Measurements from ENCODE around the gene KPTN.

The KPTN gene

DNA sequence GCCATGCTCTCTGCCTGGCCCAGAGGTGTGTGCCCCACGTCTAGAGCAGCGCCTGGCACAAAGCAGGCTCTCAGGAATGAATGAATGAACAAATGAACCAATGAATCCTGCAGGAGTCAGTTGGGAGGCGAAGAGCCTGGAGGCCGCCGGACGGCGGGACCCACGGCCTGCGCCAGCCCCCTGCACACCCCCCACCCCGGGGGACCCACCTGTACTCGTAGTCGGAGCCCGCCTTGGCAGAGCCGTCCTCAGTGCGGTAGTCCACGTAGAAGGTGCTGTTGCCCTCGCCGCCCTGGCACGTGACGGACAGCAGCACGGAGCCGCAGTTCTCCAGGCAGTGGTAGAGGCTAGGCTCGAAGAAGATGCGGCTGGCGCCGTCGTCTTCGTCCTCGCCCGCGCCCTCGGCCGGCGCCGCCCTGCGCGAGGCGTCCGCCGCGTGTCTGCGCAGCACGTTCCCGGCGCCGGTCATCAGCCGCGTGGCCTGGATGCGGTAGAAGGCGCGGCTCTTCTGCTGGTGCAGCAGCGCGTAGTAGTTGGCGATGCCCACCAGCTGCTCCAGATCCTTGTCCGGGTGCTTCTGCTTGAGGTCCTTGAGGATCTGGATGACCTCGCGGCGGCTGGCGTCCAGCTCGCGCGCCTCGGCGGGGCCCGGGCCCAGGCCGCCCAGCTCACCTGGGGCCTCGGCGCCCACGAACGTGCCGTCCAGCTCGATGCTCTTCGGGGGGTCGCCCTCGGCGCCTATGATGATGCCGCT is 27.1 kb downstream of the KPTN start:
- Mint-ChIP-seq H3K9me3 (peaks cover 18% of the 10 kb centered on the region), H3K36me3 (ENCODE audit: low read depth) (no peaks in the 10 kb centered on the region)

DNA sequence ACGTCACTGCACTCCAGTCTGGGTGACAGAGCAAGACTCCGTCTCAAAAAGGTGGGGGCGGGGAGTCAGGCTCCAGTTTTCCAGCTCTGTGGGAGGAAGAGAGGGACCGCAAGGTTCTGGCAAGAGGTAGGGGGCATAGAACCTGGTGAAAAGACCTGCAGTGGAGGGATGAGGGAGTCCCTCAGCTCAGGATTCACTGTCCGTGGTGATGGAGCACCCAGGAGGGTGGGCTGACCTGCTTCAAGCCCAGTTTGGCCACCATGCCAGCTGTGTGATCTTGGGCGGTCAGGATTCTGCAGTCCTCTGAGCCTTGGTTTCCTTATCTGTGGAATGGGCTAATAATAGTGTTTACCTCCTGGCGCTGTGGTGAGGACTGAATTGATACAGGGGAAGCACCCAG is 33.5 kb downstream of the KPTN start:
- Mint-ChIP-seq H3K27ac (no peak overlapping the region), H3K4me1 (peaks cover 12% of the 10 kb centered on the region), H3K36me3 (ENCODE audit: low read depth) (no peaks in the 10 kb centered on the region), H3K9me3 (peaks cover 19% of the 10 kb centered on the region), H3K4me3 (no peak overlapping the region), H3K27me3 (ENCODE audit: low read depth) (peaks cover 83% of the 10 kb centered on the region)
- TF ChIP-seq CTCF (IDR thresholded peaks at IDR 0.05; ENCODE audit: unreplicated experiment in 3 of 3) = no peak

More for the DNA sequence above, 27.1 kb downstream of the KPTN start:
- Mint-ChIP-seq H3K4me3 (no peak overlapping the region), H3K4me1 (no peaks in the 10 kb centered on the region), H3K27me3 (ENCODE audit: low read depth) (peaks cover 42% of the 10 kb centered on the region), H3K27ac (no peak overlapping the region)
- TF ChIP-seq CTCF (IDR thresholded peaks at IDR 0.05; ENCODE audit: unreplicated experiment in 3 of 3) = no peak

GRCh38 chr19:47448360-47448727 is 35.7 kb downstream of the KPTN start:
- no peak for TF ChIP-seq CTCF (IDR thresholded peaks at IDR 0.05; ENCODE audit: unreplicated experiment in 3 of 3)
- Mint-ChIP-seq H3K9me3 (peaks cover 6% of the 10 kb centered on the region), H3K27ac (no peak overlapping the region), H3K4me1 (peaks cover 15% of the 10 kb centered on the region), H3K27me3 (ENCODE audit: low read depth) (peaks cover 89% of the 10 kb centered on the region), H3K36me3 (ENCODE audit: low read depth) (no peaks in the 10 kb centered on the region), H3K4me3 (no peak overlapping the region)

DNA sequence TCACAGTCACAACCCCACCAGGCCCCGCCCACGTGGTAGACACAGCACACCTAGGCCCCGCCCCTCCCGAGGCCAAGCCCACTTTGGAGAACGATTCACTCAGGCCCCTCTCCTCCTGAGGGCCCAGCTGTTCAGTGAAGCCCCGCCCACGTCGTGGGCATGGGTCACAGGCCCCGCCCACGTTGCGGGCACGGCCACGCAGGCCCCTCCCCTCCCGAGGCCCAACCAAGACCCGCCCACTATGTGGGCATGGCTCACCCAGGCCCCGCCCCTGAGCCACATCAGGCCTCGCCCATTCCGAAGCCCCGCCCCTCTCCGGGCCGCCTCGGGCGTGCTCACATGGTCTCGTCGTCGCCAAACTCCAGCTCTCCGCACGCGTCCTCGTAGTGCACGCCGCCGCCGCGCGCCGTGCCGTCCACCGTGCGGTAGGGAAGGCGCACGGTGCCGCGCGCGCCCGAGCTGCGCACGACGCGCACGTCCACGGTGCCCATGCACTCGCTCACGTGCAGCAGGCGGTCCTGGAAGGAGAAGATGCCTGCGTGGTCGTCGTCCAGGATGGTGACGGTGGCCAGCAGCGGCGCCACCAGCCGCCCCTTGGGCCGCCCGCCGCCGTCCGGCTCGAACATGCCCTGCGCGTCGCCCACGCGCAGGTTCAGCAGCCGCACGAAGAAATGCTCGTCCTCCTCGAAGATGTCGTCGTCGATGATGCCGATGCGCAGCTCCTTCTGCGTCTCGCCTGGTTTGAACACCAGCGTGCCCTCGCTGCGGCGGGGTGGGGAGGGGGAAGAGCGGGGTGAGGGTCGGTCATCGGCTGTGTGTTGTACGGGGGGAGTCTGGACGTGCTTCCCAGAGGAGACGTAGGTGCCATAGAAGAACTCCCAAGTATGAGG is 36.3 kb downstream of the KPTN start:
- Mint-ChIP-seq H3K27me3 (ENCODE audit: low read depth) (peaks cover 95% of the 10 kb centered on the region), H3K36me3 (ENCODE audit: low read depth) (no peaks in the 10 kb centered on the region), H3K4me3 (peak overlapping the region in 2 of 3 experiments; percentile 37 to 49), H3K4me1 (peaks cover 15% of the 10 kb centered on the region), H3K9me3 (peaks cover 6% of the 10 kb centered on the region), H3K27ac (no peak overlapping the region)
- TF ChIP-seq CTCF (IDR thresholded peaks at IDR 0.05; ENCODE audit: unreplicated experiment in 3 of 3) = no peak

DNA sequence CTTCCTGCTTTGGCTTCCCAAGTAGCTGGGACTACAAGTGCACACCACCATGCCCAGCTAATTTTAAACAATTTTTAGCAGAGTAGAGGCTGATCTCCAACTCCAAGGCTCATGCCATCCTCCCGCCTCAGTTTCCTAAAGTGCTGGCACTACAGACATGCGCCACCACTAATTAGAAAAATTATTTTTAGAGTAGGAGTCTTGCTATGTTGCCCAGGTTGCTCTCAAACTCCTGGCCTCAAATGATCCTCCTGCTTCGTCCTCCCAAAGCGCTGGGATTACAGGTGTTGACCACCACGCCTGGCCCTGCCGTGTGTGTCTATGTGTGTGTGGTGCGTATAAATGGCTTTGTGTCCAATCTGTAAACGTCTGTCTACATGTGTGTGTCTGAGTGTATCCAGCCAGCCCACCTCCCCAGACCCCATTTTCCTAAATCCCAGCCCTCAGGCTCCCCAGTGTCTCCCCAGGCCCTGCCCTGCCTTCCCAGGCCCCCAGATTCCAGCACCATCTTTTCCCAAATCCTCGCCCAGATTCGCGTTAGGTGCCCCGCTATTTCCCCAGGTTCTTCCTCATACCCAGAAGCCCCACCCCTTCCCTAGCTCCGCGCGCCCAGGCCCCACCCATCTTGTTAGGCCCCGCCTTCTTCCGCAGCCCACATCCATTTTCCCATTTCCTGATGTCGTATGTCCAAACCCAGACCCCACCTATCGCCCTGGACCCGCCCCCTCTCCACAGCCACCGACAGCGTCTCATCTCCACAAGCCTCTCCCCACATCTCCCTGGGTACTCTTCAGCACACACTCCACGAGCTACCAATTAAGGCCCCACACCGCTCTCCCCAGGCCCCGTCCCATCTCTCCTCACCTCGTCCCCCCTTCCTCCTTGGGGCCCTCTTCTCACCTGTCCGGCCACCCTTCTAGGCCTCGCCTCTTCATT is 37.2 kb downstream of the KPTN start:
- Mint-ChIP-seq H3K36me3 (ENCODE audit: low read depth) (no peaks in the 10 kb centered on the region), H3K4me3 (peak overlapping the region; percentile 37 to 51 (median 49)), H3K27me3 (ENCODE audit: low read depth) (peaks cover 98% of the 10 kb centered on the region)

More for the DNA sequence above, 37.2 kb downstream of the KPTN start:
- peaks cover 15% of the 10 kb centered on the region for H3K4me1 Mint-ChIP-seq
- no peak for TF ChIP-seq CTCF (IDR thresholded peaks at IDR 0.05; ENCODE audit: unreplicated experiment in 3 of 3)
- peaks cover 6% of the 10 kb centered on the region for H3K9me3 Mint-ChIP-seq
- no peak overlapping the region for H3K27ac Mint-ChIP-seq

All from nephron (organoid).